ENCODE results near the gene F2R. TPM values are rescaled to one million over a fixed set of nuclear protein-coding genes. Genes with fewer than 3 reads are reported as not detected.

F2R gene
- total RNA-seq, 2 experiments from 2014 or later, result 22.2 to 23.7 TPM

DNA sequence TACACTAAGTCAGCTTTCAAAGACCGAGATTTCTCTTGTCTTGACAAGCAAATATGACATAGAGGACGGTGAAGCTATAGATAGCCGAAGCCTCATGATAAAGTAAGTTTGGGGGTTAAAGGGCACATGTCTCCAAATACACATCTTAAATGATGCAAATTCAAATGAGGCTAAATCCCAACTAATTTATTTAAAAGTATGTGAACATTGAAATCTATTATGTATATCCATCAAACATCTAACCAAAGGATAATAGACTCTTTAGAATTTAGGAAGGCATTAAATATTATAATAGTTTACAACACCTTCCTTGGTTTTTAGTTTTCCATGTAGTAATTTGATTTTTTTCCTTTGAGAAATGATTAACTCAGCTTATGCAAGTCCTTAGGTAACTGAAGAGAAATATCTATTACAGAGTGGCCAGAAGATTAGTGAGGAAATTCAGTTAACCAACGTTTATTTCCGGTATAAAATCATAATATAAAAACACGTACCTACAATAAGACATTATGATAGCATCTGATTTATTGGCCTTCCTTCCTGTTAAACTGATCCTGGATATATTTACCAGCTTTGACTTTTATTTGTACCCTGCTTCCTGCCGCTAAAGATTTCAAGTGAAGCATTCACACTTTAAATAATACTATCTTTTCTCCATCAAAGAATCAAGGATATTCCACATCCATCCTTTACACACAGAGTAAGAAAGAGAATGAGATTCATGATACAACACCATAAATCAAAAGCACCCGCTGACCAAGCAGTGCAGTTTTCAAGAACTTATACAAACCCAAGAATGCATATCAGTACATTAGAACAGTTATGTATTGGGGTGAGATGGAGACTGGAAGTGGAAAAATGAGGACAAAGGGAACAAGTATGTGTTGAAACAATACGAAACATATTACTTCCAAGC, 31.9 kb upstream of the F2R start:
- POLR2A ChIA-PET, result no interaction called here
- no peaks in the 10 kb centered on the region for H3K9me3 Mint-ChIP-seq
- H3K27ac Mint-ChIP-seq, result no peak overlapping the region

DNA sequence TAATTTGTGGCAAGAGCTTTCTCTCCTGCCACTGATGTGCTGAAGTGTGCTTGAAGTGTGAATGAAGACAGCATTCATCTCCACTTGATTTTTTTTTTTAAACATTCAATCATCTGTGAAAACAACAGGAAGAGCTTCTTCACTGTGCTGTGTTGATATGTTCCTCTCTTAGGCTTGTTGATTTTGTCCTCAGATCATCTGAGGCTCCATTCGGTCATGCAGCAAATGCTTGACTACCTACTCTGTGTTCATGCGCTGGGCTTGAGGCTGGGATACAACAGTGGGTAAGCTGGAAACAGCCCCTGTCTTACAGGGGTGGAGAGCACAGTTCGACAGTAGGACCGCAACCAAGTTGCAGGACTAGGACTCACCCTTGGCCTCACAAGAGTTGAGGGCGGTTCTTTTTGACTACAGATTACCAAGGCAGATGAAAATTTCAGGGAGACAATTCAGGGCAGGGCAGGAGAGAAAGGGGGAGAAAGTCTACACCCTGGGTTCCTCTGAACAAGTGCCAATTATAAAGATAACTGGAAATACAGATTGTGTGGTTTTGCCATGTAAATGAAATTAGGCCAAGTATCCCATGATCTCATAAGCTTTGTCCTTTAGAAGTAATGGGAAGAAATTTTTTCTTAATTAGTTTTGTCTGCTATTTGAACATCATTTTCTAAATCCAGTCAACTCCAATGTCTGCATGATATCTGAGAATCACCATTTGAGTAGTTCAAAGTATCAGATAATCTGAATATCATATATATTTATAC, 31.0 kb upstream of the F2R start:
- H3K9me3 Mint-ChIP-seq, result no peaks in the 10 kb centered on the region
- ATAC-seq (ENCODE audit: low read depth) (no peak), DNase-seq (no peak)
- POLR2A ChIA-PET, result no interaction called here
- H3K4me1 Mint-ChIP-seq, result peaks cover 2% of the 10 kb centered on the region
- no peak overlapping the region for H3K4me3 Mint-ChIP-seq
- H3K36me3 Mint-ChIP-seq, result peaks cover 57% of the 10 kb centered on the region
- no peak overlapping the region for H3K27ac Mint-ChIP-seq
- no peaks in the 10 kb centered on the region for H3K27me3 Mint-ChIP-seq

More for the DNA sequence above, 31.9 kb upstream of the F2R start:
- ATAC-seq (ENCODE audit: low read depth) (no peak), DNase-seq (no peak)
- peaks cover 57% of the 10 kb centered on the region for H3K36me3 Mint-ChIP-seq
- no peak overlapping the region for H3K4me3 Mint-ChIP-seq
- H3K4me1 Mint-ChIP-seq, result peaks cover 2% of the 10 kb centered on the region
- no peaks in the 10 kb centered on the region for H3K27me3 Mint-ChIP-seq

DNA sequence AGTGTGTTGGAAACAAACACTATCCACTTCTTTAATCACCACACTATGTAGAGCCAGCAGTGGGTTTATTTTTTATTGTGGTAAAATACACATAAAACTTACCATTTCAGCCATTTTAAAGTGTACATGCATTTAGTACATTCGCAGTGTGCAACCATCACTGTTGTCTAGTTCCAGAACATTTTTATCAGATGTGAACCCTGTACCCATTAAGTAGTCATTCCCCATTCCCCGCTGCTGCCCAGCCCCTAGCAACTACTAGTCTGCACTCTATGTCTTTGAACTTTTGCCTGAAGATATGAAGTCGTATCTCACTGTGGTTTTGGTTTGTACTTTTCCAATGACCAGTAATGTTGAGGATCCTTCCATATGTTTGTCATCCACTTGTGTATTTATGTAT, 30.2 kb upstream of the F2R start:
- no peaks in the 10 kb centered on the region for H3K4me1 Mint-ChIP-seq
- peaks cover 55% of the 10 kb centered on the region for H3K36me3 Mint-ChIP-seq
- no peaks in the 10 kb centered on the region for H3K9me3 Mint-ChIP-seq

DNA sequence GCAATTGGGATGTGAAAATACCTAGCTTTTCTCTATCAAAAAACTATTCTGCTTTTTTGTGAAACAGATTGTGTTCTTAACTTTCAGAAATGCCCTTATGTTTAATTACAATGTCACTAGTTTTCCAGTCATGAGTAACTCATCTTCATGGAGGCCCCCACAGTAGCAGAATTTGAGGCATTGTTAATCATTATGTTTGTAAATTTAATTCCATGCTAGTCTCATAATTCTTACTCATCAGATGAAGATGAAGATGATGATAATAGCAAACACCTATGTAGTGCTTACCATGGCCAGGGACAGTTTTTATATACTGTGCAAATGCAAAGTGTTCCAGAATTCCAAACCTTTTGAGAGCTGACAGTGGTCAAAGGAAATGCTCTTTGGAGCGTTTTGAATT, 27.7 kb upstream of the F2R start:
- Mint-ChIP-seq H3K27me3 (no peaks in the 10 kb centered on the region), H3K4me1 (peaks cover 7% of the 10 kb centered on the region), H3K4me3 (no peak overlapping the region), H3K27ac (no peak overlapping the region), H3K36me3 (peaks cover 44% of the 10 kb centered on the region), H3K9me3 (no peaks in the 10 kb centered on the region)
- ATAC-seq (ENCODE audit: low read depth), result no peak
- POLR2A ChIA-PET, result no interaction called here
- DNase-seq, result no peak

More for the DNA sequence above, 30.2 kb upstream of the F2R start:
- ATAC-seq (ENCODE audit: low read depth) (no peak), DNase-seq (no peak)
- Mint-ChIP-seq H3K4me3 (no peak overlapping the region), H3K27ac (no peak overlapping the region), H3K27me3 (no peaks in the 10 kb centered on the region)
- POLR2A ChIA-PET, result no interaction called here

DNA sequence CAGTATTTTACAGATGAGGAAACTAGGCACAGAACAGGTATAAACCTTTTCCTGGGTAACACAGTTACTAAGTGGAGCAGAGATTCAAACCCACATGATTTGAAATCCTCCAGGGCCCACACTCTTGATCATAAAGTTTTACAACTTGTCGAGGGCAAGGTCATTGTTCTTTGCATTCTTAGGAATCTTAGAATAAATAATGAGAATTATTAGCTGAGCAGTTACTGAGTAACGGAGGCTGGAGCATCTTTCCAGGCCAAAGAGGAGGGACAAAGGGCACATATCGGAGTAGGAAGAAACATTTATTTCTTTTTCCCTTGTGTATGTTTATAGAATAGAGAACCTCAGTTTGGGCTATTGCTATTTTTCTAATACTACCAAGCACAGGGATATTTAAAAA, 27.1 kb upstream of the F2R start:
- no peak for DNase-seq
- peaks cover 7% of the 10 kb centered on the region for H3K4me1 Mint-ChIP-seq
- peaks cover 42% of the 10 kb centered on the region for H3K36me3 Mint-ChIP-seq
- no peak overlapping the region for H3K4me3 Mint-ChIP-seq
- POLR2A ChIA-PET, result no interaction called here
- H3K27ac Mint-ChIP-seq, result no peak overlapping the region
- no peak for ATAC-seq (ENCODE audit: low read depth)
- H3K9me3 Mint-ChIP-seq, result no peaks in the 10 kb centered on the region
- H3K27me3 Mint-ChIP-seq, result no peaks in the 10 kb centered on the region

DNA sequence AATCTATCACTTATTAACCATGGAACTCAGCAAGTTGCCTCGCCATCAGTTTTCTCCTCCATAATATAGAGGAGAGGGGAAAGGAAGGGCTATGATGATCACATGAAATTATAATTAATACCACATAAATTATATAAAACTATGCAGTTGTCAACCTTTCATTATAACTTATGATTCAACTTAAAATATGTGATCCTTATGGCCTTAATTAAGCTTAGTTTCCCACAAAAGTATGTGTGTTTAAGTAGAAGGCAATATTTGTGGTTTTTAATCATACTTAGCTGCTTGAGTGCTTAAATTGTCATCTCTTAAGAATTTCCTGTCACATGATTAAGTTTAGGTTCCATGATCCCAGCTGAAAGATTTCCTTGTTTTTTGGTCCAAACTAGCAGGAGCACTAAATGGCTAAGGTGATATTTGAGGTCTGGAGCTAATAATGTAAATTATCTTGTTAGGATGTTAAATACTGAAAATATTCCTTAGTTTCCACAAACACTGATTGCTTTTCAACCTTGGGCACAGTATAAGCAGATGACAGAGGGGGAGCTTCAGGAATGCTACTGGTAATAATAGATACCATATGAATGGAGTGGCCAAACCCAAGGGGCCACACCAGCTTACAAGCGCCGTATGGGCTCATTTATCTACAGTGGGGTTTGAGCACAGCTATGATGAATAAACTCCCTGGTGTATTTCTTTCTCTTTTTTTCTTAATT, 26.4 kb upstream of the F2R start:
- Mint-ChIP-seq H3K4me3 (no peak overlapping the region), H3K4me1 (peaks cover 7% of the 10 kb centered on the region), H3K9me3 (no peaks in the 10 kb centered on the region), H3K36me3 (peaks cover 37% of the 10 kb centered on the region), H3K27me3 (no peaks in the 10 kb centered on the region), H3K27ac (no peak overlapping the region)
- POLR2A ChIA-PET, result no interaction called here
- no peak for ATAC-seq (ENCODE audit: low read depth)
- no peak for DNase-seq

DNA sequence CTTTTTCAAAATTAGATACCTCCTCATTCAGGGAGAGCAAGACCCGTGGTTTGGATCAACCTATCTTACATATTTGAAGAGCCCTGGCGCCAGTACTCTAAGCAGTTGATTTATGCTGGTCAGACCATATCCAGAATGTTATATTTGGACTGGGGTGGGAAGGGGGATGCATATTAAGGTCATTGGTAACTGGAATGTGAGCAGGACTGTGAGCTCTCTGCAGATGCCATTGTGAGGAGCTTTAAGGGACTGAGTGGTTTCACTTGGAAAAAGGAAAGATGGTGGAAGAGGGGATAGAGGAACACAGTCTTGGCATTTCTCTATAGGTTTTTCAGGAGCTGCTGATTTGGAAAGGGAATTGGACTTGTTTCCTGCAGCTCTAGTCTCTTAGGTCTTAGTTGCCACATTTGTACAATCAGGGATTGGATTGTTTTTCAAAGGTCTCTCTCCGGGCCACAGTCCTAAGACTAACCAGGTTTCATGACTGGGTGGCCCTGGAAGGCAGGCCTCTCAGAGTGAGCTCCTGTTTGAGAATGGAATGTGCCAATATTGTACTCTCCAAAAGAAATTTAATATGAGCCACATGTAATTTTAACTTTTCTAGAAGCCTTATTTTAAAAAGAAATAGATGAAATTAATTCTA, 25.8 kb upstream of the F2R start:
- no peaks in the 10 kb centered on the region for H3K27me3 Mint-ChIP-seq
- no peak for ATAC-seq (ENCODE audit: low read depth)
- H3K27ac Mint-ChIP-seq, result no peak overlapping the region
- no peak for DNase-seq
- H3K4me3 Mint-ChIP-seq, result no peak overlapping the region
- peaks cover 37% of the 10 kb centered on the region for H3K36me3 Mint-ChIP-seq
- peaks cover 7% of the 10 kb centered on the region for H3K4me1 Mint-ChIP-seq
- H3K9me3 Mint-ChIP-seq, result no peaks in the 10 kb centered on the region
- POLR2A ChIA-PET, result no interaction called here

DNA sequence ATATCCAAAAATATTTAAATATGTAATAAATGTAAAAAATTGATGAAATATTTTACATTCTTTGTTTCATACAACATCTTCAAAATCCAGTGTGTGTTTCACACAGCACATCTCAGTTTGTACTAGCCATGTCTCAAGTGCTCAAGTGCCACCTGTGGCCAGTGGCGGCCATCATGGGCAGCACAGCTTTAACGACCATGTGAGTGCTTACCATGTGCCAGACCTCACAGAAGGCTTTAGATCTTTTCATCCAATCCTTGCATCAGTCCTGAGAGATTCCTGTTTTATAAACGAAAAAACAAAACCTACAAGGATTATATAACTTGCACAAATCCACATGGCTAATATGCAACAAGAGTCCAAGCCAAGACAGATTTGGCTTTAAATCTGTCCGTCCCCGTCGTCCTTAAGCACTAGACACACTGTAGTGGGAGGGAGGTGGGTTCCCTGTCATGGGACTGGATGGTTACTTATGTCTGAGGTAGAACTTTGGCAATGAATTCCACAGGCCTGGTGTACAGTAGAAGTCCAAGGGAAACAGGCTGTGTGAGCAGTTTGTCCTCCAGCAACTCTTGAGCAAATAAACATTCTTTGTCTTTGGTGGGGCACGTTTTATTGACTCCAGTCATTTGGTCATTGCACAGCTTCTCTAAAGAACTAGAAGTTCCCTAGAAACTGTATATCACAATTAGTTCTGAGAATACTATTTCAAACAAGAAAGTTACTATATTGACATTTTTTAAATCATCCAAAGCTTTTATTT, 25.0 kb upstream of the F2R start:
- no peaks in the 10 kb centered on the region for H3K9me3 Mint-ChIP-seq
- H3K27ac Mint-ChIP-seq, result no peak overlapping the region
- no peak for ATAC-seq (ENCODE audit: low read depth)
- H3K4me3 Mint-ChIP-seq, result no peak overlapping the region
- H3K4me1 Mint-ChIP-seq, result peaks cover 7% of the 10 kb centered on the region
- no peak for DNase-seq
- POLR2A ChIA-PET, result no interaction called here
- H3K27me3 Mint-ChIP-seq, result no peaks in the 10 kb centered on the region
- H3K36me3 Mint-ChIP-seq, result peaks cover 40% of the 10 kb centered on the region

DNA sequence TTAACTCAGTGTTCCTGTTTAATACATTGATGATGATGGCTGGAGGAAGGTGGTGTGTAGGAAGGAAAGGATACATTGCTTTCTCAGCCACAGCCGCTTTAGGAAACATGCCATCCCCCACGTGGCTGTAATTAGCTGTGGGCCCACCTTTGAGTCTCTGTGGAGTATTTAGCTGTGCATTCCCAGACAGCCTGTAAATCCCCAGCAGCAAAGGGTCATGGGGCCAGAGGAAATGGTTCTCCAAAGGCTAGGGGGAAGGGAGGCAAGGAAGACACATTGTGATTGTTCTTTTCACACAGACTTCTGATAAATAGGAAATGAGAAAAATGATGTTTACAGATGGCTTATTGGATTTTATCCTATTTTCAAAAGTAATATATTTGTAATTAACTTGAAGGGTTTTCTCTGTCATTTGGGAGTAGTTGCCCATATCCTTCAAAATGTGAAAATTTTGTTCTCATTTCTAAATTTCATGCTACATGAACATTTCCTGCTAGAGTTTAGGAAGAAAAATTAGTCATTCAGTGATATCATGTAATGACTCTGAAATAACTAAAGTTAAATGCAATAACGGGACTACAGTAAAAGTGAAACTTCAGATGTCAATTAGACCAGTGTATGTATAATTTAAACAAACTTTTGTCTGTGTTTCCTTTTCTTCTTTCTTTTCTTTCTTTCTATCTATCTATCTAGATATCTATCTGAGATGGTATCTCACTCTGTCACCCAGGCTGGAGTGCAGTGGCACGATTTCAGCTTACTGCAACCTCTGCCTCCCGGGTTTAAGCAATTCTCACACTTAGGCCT, 24.3 kb upstream of the F2R start:
- ATAC-seq (ENCODE audit: low read depth), result no peak
- Mint-ChIP-seq H3K9me3 (no peaks in the 10 kb centered on the region), H3K27me3 (no peaks in the 10 kb centered on the region), H3K27ac (no peak overlapping the region), H3K36me3 (peaks cover 39% of the 10 kb centered on the region), H3K4me1 (peaks cover 7% of the 10 kb centered on the region), H3K4me3 (no peak overlapping the region)
- DNase-seq, result no peak
- POLR2A ChIA-PET, result no interaction called here

DNA sequence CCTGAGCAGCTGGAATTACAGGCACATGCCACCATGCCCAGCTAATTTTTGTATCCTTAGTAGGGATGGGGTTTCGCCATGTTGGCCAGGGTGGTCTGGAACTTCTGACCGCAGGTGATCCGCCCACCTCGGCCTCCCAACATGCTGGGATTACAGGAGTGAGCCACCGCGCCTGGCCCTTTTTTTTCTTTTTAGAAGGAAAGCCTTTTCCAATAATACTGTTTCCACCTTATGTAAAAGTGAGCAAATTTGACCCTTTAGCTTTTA, 23.7 kb upstream of the F2R start:
- POLR2A ChIA-PET, result no interaction called here
- Mint-ChIP-seq H3K4me3 (no peak overlapping the region), H3K9me3 (no peaks in the 10 kb centered on the region), H3K36me3 (peaks cover 33% of the 10 kb centered on the region), H3K4me1 (peaks cover 7% of the 10 kb centered on the region), H3K27ac (no peak overlapping the region), H3K27me3 (no peaks in the 10 kb centered on the region)
- ATAC-seq (ENCODE audit: low read depth), result no peak
- DNase-seq, result no peak

DNA sequence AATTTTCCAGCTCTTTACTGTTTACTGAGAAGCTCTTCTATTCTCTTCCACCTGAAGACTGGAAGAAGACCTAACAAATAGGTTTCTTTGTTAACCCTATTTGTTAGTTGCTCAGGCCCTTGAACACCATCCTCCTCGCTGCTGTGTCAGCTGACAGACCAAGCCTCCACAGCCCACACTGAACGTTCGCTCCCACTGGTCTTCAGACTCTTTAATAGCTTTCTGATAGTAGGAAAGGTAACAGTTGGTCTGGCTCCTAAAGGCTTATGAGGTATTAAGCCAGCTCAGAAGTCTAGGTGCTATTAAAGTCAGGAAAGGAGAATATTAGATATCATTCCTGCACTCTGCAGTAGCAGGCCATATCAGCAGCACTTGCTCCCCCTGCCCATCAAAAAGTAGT, 23.3 kb upstream of the F2R start:
- peaks cover 7% of the 10 kb centered on the region for H3K4me1 Mint-ChIP-seq
- ATAC-seq (ENCODE audit: low read depth) (no peak), DNase-seq (no peak)
- POLR2A ChIA-PET, result no interaction called here
- H3K27me3 Mint-ChIP-seq, result no peaks in the 10 kb centered on the region
- H3K4me3 Mint-ChIP-seq, result no peak overlapping the region
- H3K27ac Mint-ChIP-seq, result no peak overlapping the region
- no peaks in the 10 kb centered on the region for H3K9me3 Mint-ChIP-seq
- peaks cover 34% of the 10 kb centered on the region for H3K36me3 Mint-ChIP-seq

DNA sequence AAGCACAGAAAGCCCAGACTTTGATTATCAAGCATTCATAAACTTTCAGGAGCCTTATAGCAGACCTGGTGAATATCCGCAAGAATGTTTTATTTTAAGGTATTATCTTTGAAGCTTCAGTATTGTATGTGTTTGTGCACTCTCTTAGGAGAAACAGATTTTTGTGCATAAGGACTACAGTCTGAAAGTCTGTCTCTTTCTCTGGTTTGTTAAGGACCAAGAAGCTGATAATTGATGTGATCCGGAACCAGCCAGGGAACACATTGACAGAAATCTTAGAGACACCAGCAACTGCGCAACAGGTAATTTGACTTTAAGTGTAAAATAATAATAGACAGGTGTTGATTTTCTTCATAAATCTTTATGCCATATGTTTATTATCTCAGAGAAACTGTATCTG, 22.8 kb upstream of the F2R start:
- H3K4me1 Mint-ChIP-seq, result peaks cover 7% of the 10 kb centered on the region
- ATAC-seq (ENCODE audit: low read depth) (no peak), DNase-seq (no peak)
- peaks cover 34% of the 10 kb centered on the region for H3K36me3 Mint-ChIP-seq
- POLR2A ChIA-PET, result no interaction called here
- H3K9me3 Mint-ChIP-seq, result no peaks in the 10 kb centered on the region
- H3K27ac Mint-ChIP-seq, result no peak overlapping the region
- no peak overlapping the region for H3K4me3 Mint-ChIP-seq
- no peaks in the 10 kb centered on the region for H3K27me3 Mint-ChIP-seq

All from activated naive CD8-positive, alpha-beta T cell treated with anti-CD3 and anti-CD28 coated beads, Interleukin-2, amount 10 ng/mL, durations not matched to agents 7 days and 5 days (primary cell).